Trophoblast cell (in vitro differentiated cells and primary cell): ENCODE results near the gene ZBTB12.

Source experiments
- DNase-seq, 2 donors: peaks; one replicate each; pipeline ENCODE4 v3.0.0-alpha.2; 2016
- H2AFZ ChIP-seq: 2 replicates; pipeline ENCODE4 v1.6.1; 2013; ENCODE audit warnings: low read length, moderate library complexity, mild to moderate bottlenecking; ENCODE audit not compliant: insufficient read depth, poor library complexity
- H2AK5ac ChIP-seq: 2 replicates; pipeline ENCODE4 v1.6.1; 2013; ENCODE audit warnings: mild to moderate bottlenecking, low read length
- H2BK120ac ChIP-seq: 2 replicates; pipeline ENCODE4 v1.6.1; 2013; ENCODE audit warnings: low read length, mild to moderate bottlenecking, moderate library complexity; ENCODE audit not compliant: insufficient read depth, poor library complexity
- H2BK12ac ChIP-seq: 2 replicates; pipeline ENCODE4 v1.6.1; 2013; ENCODE audit warnings: mild to moderate bottlenecking, low read length, moderate library complexity
- H2BK5ac ChIP-seq: 2 replicates; pipeline ENCODE4 v1.6.1; 2013; ENCODE audit warnings: low read length, low read depth, moderate library complexity, mild to moderate bottlenecking; ENCODE audit not compliant: poor library complexity
- H3K14ac ChIP-seq: 2 replicates; pipeline ENCODE4 v1.6.1; 2013; ENCODE audit warnings: mild to moderate bottlenecking, low read length
- H3K18ac ChIP-seq: 2 replicates; pipeline ENCODE4 v1.6.1; 2013; ENCODE audit warnings: mild to moderate bottlenecking, low read length
- H3K23ac ChIP-seq: 2 replicates; pipeline ENCODE4 v1.6.1; 2013; ENCODE audit warnings: low read length
- H3K27ac ChIP-seq: 2 replicates; pipeline ENCODE4 v1.5.1; 2013; ENCODE audit warnings: low read depth, mild to moderate bottlenecking, inconsistent platforms, low read length, moderate library complexity
- H3K27me3 ChIP-seq: 2 replicates; pipeline ENCODE4 v1.6.1; 2013; ENCODE audit warnings: inconsistent platforms, mild to moderate bottlenecking, low read length, moderate library complexity; ENCODE audit not compliant: insufficient read depth
- H3K36me3 ChIP-seq, 2 experiments: 1 replicate in 1 of 2; 2 replicates in 1 of 2; pipeline ENCODE4 v1.6.1; 2013; ENCODE audit warnings: low read length in 2 of 2, mild to moderate bottlenecking in 2 of 2, moderate library complexity in 1 of 2; ENCODE audit not compliant: insufficient read depth in 2 of 2, control insufficient read depth in 1 of 2
- H3K4ac ChIP-seq: 2 replicates; pipeline ENCODE4 v1.6.1; 2013; ENCODE audit warnings: low read depth, mild to moderate bottlenecking, low read length, moderate library complexity
- H3K4me1 ChIP-seq, 2 experiments: 1 replicate in 1 of 2; 2 replicates in 1 of 2; pipeline ENCODE4 v1.6.1; 2013; ENCODE audit warnings: low read length in 2 of 2, mild to moderate bottlenecking in 2 of 2, moderate library complexity in 1 of 2; ENCODE audit not compliant: insufficient read depth in 2 of 2, control insufficient read depth in 1 of 2
- H3K4me2 ChIP-seq: 2 replicates; pipeline ENCODE4 v1.6.1; 2013; ENCODE audit warnings: inconsistent platforms, mild to moderate bottlenecking, low read length, moderate library complexity
- H3K4me3 ChIP-seq: 2 replicates; pipeline ENCODE4 v1.5.1; 2013; ENCODE audit warnings: mild to moderate bottlenecking, low read depth, low read length, inconsistent platforms
- H3K79me1 ChIP-seq: one replicate; pipeline ENCODE4 v1.6.1; 2013; ENCODE audit warnings: low read length
- H3K79me2 ChIP-seq: 2 replicates; pipeline ENCODE4 v1.6.1; 2013; ENCODE audit warnings: low read length, mild to moderate bottlenecking; ENCODE audit not compliant: control insufficient read depth, insufficient read depth, poor library complexity
- H3K9ac ChIP-seq: 2 replicates; pipeline ENCODE4 v1.6.1; 2013; ENCODE audit warnings: mild to moderate bottlenecking, low read length
- H3K9me3 ChIP-seq: 2 replicates; pipeline ENCODE4 v1.6.1; 2013; ENCODE audit warnings: low read depth, mild to moderate bottlenecking, control low read depth, inconsistent platforms, low read length; ENCODE audit not compliant: insufficient read depth
- H4K12ac ChIP-seq: 2 replicates; pipeline ENCODE4 v1.6.1; 2013; ENCODE audit warnings: low read depth, mild to moderate bottlenecking, low read length, moderate library complexity
- H4K8ac ChIP-seq: 2 replicates; pipeline ENCODE4 v1.6.1; 2013; ENCODE audit warnings: low read depth, mild to moderate bottlenecking, low read length, moderate library complexity
- H4K91ac ChIP-seq: one replicate; pipeline ENCODE4 v1.6.1; 2013; ENCODE audit warnings: low read depth, mild to moderate bottlenecking, low read length, moderate library complexity
- whole genome bisulfite sequencing: extraction: QIAGEN DNeasy Blood & Tissue Kit; methylation state at CpG from one replicate; pipeline ENCODE4 v1.1.7; 2013; ENCODE audit warnings: missing lambda C conversion rate; ENCODE audit not compliant: insufficient read length, insufficient coverage; ENCODE audit errors: extremely low coverage; 5-methylcytosine and 5-hydroxymethylcytosine counted together

The ZBTB12 gene

GRCh38 chr6:31903957-31904356 is 2.1 kb upstream of the ZBTB12 start:
- H3K23ac ChIP-seq, result no peak overlapping the region
- no peak overlapping the region for H3K4ac ChIP-seq
- no CpG with 5 or more reads among the region's 3 CpGs for WGBS
- no peak overlapping the region for H4K91ac ChIP-seq
- H3K79me2 ChIP-seq, result no peaks in the 10 kb centered on the region
- peaks cover 4% of the 10 kb centered on the region for H3K9me3 ChIP-seq
- H4K12ac ChIP-seq, result no peak overlapping the region
- peaks cover 4 to 5% of the 10 kb centered on the region in 2 experiments for H3K36me3 ChIP-seq
- DNase-seq, result no peak
- no peak overlapping the region for H2BK120ac ChIP-seq
- H3K27me3 ChIP-seq, result no peaks in the 10 kb centered on the region
- peaks cover 10% of the 10 kb centered on the region for H3K79me1 ChIP-seq
- no peak overlapping the region for H3K4me2 ChIP-seq
- no peak overlapping the region for H2BK5ac ChIP-seq
- no peak overlapping the region for H2AK5ac ChIP-seq
- no peak overlapping the region for H3K27ac ChIP-seq
- no peak overlapping the region for H3K4me3 ChIP-seq
- H4K8ac ChIP-seq, result no peak overlapping the region
- H3K4me1 ChIP-seq, result peaks cover 7 to 8% of the 10 kb centered on the region in 2 experiments
- no peak overlapping the region for H3K9ac ChIP-seq
- no peak overlapping the region for H3K14ac ChIP-seq
- no peak overlapping the region for H2AFZ ChIP-seq
- no peak overlapping the region for H3K18ac ChIP-seq
- H2BK12ac ChIP-seq, result no peak overlapping the region

DNA sequence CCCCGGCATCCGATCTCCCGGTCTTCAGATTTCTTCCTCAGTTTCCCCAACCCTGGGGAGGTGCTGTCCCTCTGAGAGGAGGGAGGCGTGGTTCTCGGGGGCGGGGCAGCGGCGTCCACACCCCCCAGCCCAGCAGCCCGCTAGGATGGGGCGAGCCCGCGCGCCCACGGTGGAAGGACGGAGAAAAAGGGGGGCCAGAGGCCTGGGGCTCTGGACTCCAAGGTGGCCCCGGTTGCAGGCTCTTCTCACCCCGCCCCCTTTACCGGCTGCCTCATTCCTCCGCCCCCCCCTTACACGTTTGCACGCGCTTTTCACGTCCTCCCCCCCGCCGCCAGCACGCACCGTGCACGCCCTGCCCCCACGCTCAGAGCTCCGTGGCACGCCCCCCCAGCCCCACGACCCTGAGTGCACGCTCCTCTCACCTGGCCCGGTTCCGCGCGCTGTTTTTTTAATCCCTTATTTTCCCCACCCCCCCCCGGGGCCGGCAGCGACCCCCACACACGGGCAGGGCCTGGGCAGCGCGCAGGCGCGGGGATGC is 402 bp downstream of the ZBTB12 start:
- Histone ChIP-seq H4K91ac (peak overlapping the region; percentile 77), H2BK12ac (no peak overlapping the region), H3K79me2 (peaks cover 7% of the 10 kb centered on the region), H3K4me1 (peaks cover 15% of the 10 kb centered on the region in 2 experiments), H3K79me1 (peaks cover 20% of the 10 kb centered on the region), H3K18ac (peak overlapping the region; percentile 76), H2AFZ (peak overlapping the region; percentile 59), H2BK5ac (no peak overlapping the region), H4K12ac (peak overlapping the region; percentile 63), H3K23ac (no peak overlapping the region), H4K8ac (peak overlapping the region; percentile 51), H3K9ac (peak overlapping the region; percentile 50), H3K4me2 (peak overlapping the region; percentile 78), H2BK120ac (peak overlapping the region; percentile 5), H3K27me3 (no peaks in the 10 kb centered on the region), H3K4me3 (peak overlapping the region; percentile 76), H3K36me3 (peaks cover 4 to 5% of the 10 kb centered on the region in 2 experiments), H2AK5ac (peak overlapping the region; percentile 45), H3K27ac (peak overlapping the region; percentile 71), H3K14ac (peak overlapping the region; percentile 81), H3K4ac (peak overlapping the region; percentile 65), H3K9me3 (peaks cover 4% of the 10 kb centered on the region)
- DNase-seq, result no peak
- no CpG with 5 or more reads among the region's 45 CpGs for WGBS

- DNase-seq, result peak; percentile 51 to 69
- Histone ChIP-seq H3K79me1 (peaks cover 20% of the 10 kb centered on the region), H2BK5ac (no peak overlapping the region), H4K91ac (peak overlapping the region; percentile 77), H2BK120ac (peak overlapping the region; percentile 5), H3K4me3 (peak overlapping the region; percentile 76), H3K9ac (no peak overlapping the region), H4K8ac (peak overlapping the region; percentile 61), H2AK5ac (peak overlapping the region; percentile 83), H3K4me2 (peak overlapping the region; percentile 78), H3K18ac (peak overlapping the region; percentile 52), H4K12ac (peak overlapping the region; percentile 63), H3K4me1 (peaks cover 15 to 17% of the 10 kb centered on the region in 2 experiments), H3K4ac (no peak overlapping the region), H3K9me3 (peaks cover 4% of the 10 kb centered on the region), H3K27ac (peak overlapping the region; percentile 18), H3K14ac (peak overlapping the region; percentile 63), H3K27me3 (no peaks in the 10 kb centered on the region), H2AFZ (peak overlapping the region; percentile 59), H3K79me2 (peaks cover 7% of the 10 kb centered on the region), H2BK12ac (no peak overlapping the region), H3K23ac (no peak overlapping the region), H3K36me3 (peaks cover 7 to 8% of the 10 kb centered on the region in 2 experiments)
- WGBS, result no CpG with 5 or more reads among the region's 29 CpGs
These were observed 920 bp downstream of the ZBTB12 start for GRCh38 chr6:31900917-31901414.

DNA sequence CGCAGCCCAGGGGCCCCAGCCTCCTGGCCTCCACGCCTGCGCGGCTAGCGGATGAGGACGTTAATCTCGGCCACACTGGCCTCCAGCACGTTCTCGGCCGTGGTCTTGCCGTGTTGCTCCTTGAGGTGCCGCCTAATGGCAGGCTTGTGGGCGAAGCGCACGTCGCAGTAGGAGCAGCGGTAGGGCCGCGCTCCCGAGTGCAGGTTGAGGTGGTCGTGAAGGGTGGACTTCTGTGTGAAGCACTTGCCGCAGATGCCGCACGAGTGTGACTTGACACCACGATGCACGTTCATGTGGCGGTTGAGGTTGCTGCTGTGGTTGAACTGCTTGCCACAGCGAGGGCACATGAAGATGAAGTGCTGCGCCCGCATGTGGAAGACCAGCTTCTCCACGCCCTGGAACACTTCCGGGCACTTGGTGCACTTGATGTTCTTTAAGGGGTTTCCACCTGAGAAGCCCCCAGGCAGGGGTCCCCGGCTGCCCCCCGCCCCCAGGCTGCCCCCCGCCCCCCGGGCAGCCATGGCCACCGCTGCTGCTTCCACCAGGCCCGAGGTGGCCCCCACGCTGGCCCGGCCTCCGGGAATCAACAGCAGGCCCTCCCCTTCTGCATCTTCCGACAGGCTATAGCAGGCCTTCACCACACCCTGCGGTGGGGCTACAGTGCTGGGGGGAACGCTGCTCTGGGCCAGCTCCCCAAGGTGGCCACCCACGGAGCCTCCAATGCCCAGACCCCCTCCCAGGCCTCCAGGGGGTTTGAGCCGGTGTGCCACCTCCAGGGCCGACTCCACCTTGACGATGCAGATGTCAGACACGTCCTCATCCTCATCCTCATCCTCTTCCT is 1.8 kb downstream of the ZBTB12 start:
- Histone ChIP-seq H3K79me2 (peaks cover 7% of the 10 kb centered on the region), H3K36me3 (peaks cover 7 to 10% of the 10 kb centered on the region in 2 experiments), H4K8ac (no peak overlapping the region), H2BK120ac (no peak overlapping the region), H3K27me3 (no peaks in the 10 kb centered on the region), H2AFZ (no peak overlapping the region), H3K27ac (no peak overlapping the region), H3K18ac (no peak overlapping the region), H3K79me1 (peaks cover 20% of the 10 kb centered on the region), H3K14ac (no peak overlapping the region), H2BK5ac (no peak overlapping the region), H4K91ac (no peak overlapping the region), H4K12ac (no peak overlapping the region), H3K4ac (no peak overlapping the region), H3K4me2 (no peak overlapping the region), H3K4me3 (no peak overlapping the region), H2BK12ac (no peak overlapping the region), H3K4me1 (peaks cover 15 to 17% of the 10 kb centered on the region in 2 experiments), H3K9me3 (peaks cover 4% of the 10 kb centered on the region), H3K23ac (no peak overlapping the region), H3K9ac (no peak overlapping the region), H2AK5ac (no peak overlapping the region)
- no CpG with 5 or more reads among the region's 49 CpGs for WGBS
- no peak for DNase-seq
